ENCODE results near the gene ACOT7. TPM values are rescaled to one million over a fixed set of nuclear protein-coding genes. Genes with fewer than 3 reads are reported as not detected.

Gene ACOT7
- total and polyA plus RNA-seq, 7 donors, result 2.3 to 12.4 (median 4.1) TPM

DNA sequence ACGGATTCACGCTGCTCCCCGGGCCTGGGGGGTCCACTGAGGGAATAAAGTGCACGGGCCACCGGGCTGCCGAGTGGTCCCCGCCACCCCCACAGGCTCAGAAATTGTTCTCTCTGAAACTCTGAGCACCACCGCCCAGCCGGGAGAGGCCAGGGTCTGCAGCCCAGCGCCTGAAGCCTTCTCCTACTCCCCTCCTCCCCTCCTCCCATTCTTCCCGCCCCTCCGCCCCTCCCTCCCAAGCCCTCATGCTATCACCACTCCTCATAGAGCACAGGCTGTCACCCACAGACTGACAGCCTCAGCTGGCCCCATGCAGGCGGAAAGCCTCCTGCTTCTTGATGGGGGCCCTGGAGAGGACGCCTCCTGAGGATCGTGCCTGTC, 132.0 kb downstream of the ACOT7 start:
- Histone ChIP-seq H3K4me3 (peak overlapping the region; percentile 57), H3K27ac (no peak overlapping the region), H3K27me3 (ENCODE audit: insufficient read depth in 3 of 3, low read length in 2 of 3) (peaks cover 0 to 52% (median 23%) of the 10 kb centered on the region in 3 donors), H3K4me1 (peaks cover 4% of the 10 kb centered on the region), H3K36me3 (ENCODE audit: insufficient read depth in 1 of 2, low read depth in 1 of 2) (no peaks in the 10 kb centered on the region), H3K9me3 (no peaks in the 10 kb centered on the region)
- TF ChIP-seq, protein P1, sequence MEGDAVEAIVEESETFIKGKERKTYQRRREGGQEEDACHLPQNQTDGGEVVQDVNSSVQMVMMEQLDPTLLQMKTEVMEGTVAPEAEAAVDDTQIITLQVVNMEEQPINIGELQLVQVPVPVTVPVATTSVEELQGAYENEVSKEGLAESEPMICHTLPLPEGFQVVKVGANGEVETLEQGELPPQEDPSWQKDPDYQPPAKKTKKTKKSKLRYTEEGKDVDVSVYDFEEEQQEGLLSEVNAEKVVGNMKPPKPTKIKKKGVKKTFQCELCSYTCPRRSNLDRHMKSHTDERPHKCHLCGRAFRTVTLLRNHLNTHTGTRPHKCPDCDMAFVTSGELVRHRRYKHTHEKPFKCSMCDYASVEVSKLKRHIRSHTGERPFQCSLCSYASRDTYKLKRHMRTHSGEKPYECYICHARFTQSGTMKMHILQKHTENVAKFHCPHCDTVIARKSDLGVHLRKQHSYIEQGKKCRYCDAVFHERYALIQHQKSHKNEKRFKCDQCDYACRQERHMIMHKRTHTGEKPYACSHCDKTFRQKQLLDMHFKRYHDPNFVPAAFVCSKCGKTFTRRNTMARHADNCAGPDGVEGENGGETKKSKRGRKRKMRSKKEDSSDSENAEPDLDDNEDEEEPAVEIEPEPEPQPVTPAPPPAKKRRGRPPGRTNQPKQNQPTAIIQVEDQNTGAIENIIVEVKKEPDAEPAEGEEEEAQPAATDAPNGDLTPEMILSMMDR (IDR thresholded peaks at IDR 0.05), result no peak
- intact Hi-C loops (cut with DNase I), result no loop called here
- DNase-seq, result no peak
- WGBS, 3 donors, result 11 to 28% (median 12%) methylated on average over 12 to 15 of the region's 15 CpGs
- peak in 1 of 4 donors; percentile 23 for ATAC-seq

- Histone ChIP-seq H3K36me3 (ENCODE audit: insufficient read depth in 1 of 2, low read depth in 1 of 2) (no peaks in the 10 kb centered on the region), H3K9me3 (no peaks in the 10 kb centered on the region), H3K27me3 (ENCODE audit: insufficient read depth in 3 of 3, low read length in 2 of 3) (peaks cover 0 to 52% (median 23%) of the 10 kb centered on the region in 3 donors), H3K27ac (no peak within 1 kb of the TSS), H3K4me1 (peaks cover 4% of the 10 kb centered on the region), H3K4me3 (peak within 1 kb of the TSS; percentile 64)
- TF ChIP-seq, protein P1 (IDR thresholded peaks at IDR 0.05), result no peak
- WGBS, 3 donors, result 1 to 2% (median 2%) methylated on average over 37 to 78 of the region's 78 CpGs
- peak in 3 of 4 donors; percentile 46 to 60 (median 58) for ATAC-seq
- peak in 1 of 2 donors; percentile 65 for DNase-seq
- intact Hi-C loops (cut with DNase I), result no loop called here
Measured at GRCh38 chr1:6260961-6261614, 132.5 kb downstream of the ACOT7 start, which contains the start of gene GPR153. GPR153 (minus strand) TSS chr1:6261098; CDS start chr1:6254905, 6,193 bp downstream.

- 0 to 1% (median 1%) methylated on average over 26 to 61 of the region's 61 CpGs for WGBS, 3 donors
- Histone ChIP-seq H3K4me3 (peak overlapping the region; percentile 64), H3K4me1 (peaks cover 4% of the 10 kb centered on the region), H3K27ac (no peak overlapping the region), H3K9me3 (no peaks in the 10 kb centered on the region), H3K36me3 (ENCODE audit: insufficient read depth in 1 of 2, low read depth in 1 of 2) (no peaks in the 10 kb centered on the region), H3K27me3 (ENCODE audit: insufficient read depth in 3 of 3, low read length in 2 of 3) (peaks cover 0 to 52% (median 23%) of the 10 kb centered on the region in 3 donors)
- intact Hi-C loops (cut with DNase I), result no loop called here
- peak; percentile 57 to 64 for DNase-seq
- peak in 2 of 4 donors; percentile 11 to 24 for ATAC-seq
- TF ChIP-seq, protein P1 (IDR thresholded peaks at IDR 0.05), result no peak
Measured at GRCh38 chr1:6260433-6260934, 133.1 kb downstream of the ACOT7 start.

- WGBS, 3 donors, result 6 to 11% (median 9%) methylated on average over 33 to 46 of the region's 46 CpGs
- no peaks in the 10 kb centered on the region for H3K9me3 ChIP-seq
- DNase-seq, result peak; percentile 89 to 90
- H3K36me3 ChIP-seq (ENCODE audit: insufficient read depth in 1 of 2, low read depth in 1 of 2), result no peaks in the 10 kb centered on the region
- peak; percentile 48 to 75 (median 58) for ATAC-seq
- no peak overlapping the region for H3K27ac ChIP-seq
- peaks cover 4% of the 10 kb centered on the region for H3K4me1 ChIP-seq
- peak overlapping the region; percentile 64 for H3K4me3 ChIP-seq
- peaks cover 0 to 52% (median 21%) of the 10 kb centered on the region in 3 donors for H3K27me3 ChIP-seq (ENCODE audit: insufficient read depth in 3 of 3, low read length in 2 of 3)
- TF ChIP-seq, protein P1 (IDR thresholded peaks at IDR 0.05), result no peak
- intact Hi-C loops (cut with DNase I), result no loop called here
Measured at GRCh38 chr1:6259491-6260362, 133.8 kb downstream of the ACOT7 start.

Data from psoas muscle (tissue), 8 donors.